Activated naive CD8-positive, alpha-beta T cell (primary cell): ENCODE data around the gene TGIF1.
A peak's percentile ranks its signal among the peaks of the same experiment; 100 is the strongest.

ENCODE experiments used
- H3K27ac Mint-ChIP-seq: one replicate; pipeline ENCODE4 v1.8.0; 2021; ENCODE audit warnings: mixed read lengths
- H3K27me3 Mint-ChIP-seq: one replicate; pipeline ENCODE4 v1.8.0; 2021; ENCODE audit warnings: mixed read lengths
- H3K36me3 Mint-ChIP-seq: one replicate; pipeline ENCODE4 v1.8.0; 2021; ENCODE audit warnings: mixed read lengths
- H3K4me1 Mint-ChIP-seq: one replicate; pipeline ENCODE4 v1.8.0; 2021; ENCODE audit warnings: low read depth, mixed read lengths
- H3K4me3 Mint-ChIP-seq: one replicate; pipeline ENCODE4 v1.8.0; 2021; ENCODE audit warnings: mild to moderate bottlenecking, mixed read lengths
- H3K9me3 Mint-ChIP-seq: one replicate; pipeline ENCODE4 v1.8.0; 2021; ENCODE audit warnings: low read depth, mixed read lengths

TGIF1 gene

GRCh38 chr18:3480827-3481573 lies 31.0 kb downstream of the TGIF1 start:
- Mint-ChIP-seq H3K36me3 (no peaks in the 10 kb centered on the region), H3K4me1 (no peaks in the 10 kb centered on the region), H3K9me3 (no peaks in the 10 kb centered on the region), H3K27me3 (peaks cover 3% of the 10 kb centered on the region), H3K4me3 (no peak overlapping the region), H3K27ac (no peak overlapping the region)

GRCh38 chr18:3481696-3482210 lies 31.8 kb downstream of the TGIF1 start:
- H3K36me3 Mint-ChIP-seq: no peaks in the 10 kb centered on the region
- H3K4me3 Mint-ChIP-seq: no peak overlapping the region
- H3K4me1 Mint-ChIP-seq: no peaks in the 10 kb centered on the region
- peaks cover 3% of the 10 kb centered on the region for H3K27me3 Mint-ChIP-seq
- no peak overlapping the region for H3K27ac Mint-ChIP-seq
- H3K9me3 Mint-ChIP-seq: no peaks in the 10 kb centered on the region

GRCh38 chr18:3482258-3482657 lies 32.3 kb downstream of the TGIF1 start:
- H3K9me3 Mint-ChIP-seq: no peaks in the 10 kb centered on the region
- no peaks in the 10 kb centered on the region for H3K4me1 Mint-ChIP-seq
- peaks cover 3% of the 10 kb centered on the region for H3K27me3 Mint-ChIP-seq
- no peak overlapping the region for H3K4me3 Mint-ChIP-seq
- no peaks in the 10 kb centered on the region for H3K36me3 Mint-ChIP-seq
- H3K27ac Mint-ChIP-seq: no peak overlapping the region

GRCh38 chr18:3485153-3486149 lies 35.5 kb downstream of the TGIF1 start:
- no peaks in the 10 kb centered on the region for H3K36me3 Mint-ChIP-seq
- no peaks in the 10 kb centered on the region for H3K4me1 Mint-ChIP-seq
- no peak overlapping the region for H3K4me3 Mint-ChIP-seq
- H3K9me3 Mint-ChIP-seq: no peaks in the 10 kb centered on the region
- H3K27me3 Mint-ChIP-seq: peaks cover 5% of the 10 kb centered on the region
- no peak overlapping the region for H3K27ac Mint-ChIP-seq

GRCh38 chr18:3486512-3486911 lies 36.5 kb downstream of the TGIF1 start:
- H3K9me3 Mint-ChIP-seq: no peaks in the 10 kb centered on the region
- H3K36me3 Mint-ChIP-seq: no peaks in the 10 kb centered on the region
- peaks cover 5% of the 10 kb centered on the region for H3K27me3 Mint-ChIP-seq
- no peaks in the 10 kb centered on the region for H3K4me1 Mint-ChIP-seq
- H3K4me3 Mint-ChIP-seq: no peak overlapping the region
- H3K27ac Mint-ChIP-seq: no peak overlapping the region

GRCh38 chr18:3489462-3489861 lies 39.5 kb downstream of the TGIF1 start:
- no peaks in the 10 kb centered on the region for H3K36me3 Mint-ChIP-seq
- H3K27me3 Mint-ChIP-seq: peaks cover 2% of the 10 kb centered on the region
- no peak overlapping the region for H3K27ac Mint-ChIP-seq
- peaks cover 4% of the 10 kb centered on the region for H3K4me1 Mint-ChIP-seq
- H3K4me3 Mint-ChIP-seq: no peak overlapping the region
- no peaks in the 10 kb centered on the region for H3K9me3 Mint-ChIP-seq

GRCh38 chr18:3491981-3492555 lies 42.1 kb downstream of the TGIF1 start:
- Mint-ChIP-seq H3K27me3 (peaks cover 2% of the 10 kb centered on the region), H3K27ac (no peak overlapping the region), H3K36me3 (no peaks in the 10 kb centered on the region), H3K4me3 (no peak overlapping the region), H3K4me1 (peaks cover 5% of the 10 kb centered on the region), H3K9me3 (no peaks in the 10 kb centered on the region)

- no peaks in the 10 kb centered on the region for H3K36me3 Mint-ChIP-seq
- H3K27ac Mint-ChIP-seq: no peak overlapping the region
- peaks cover 5% of the 10 kb centered on the region for H3K4me1 Mint-ChIP-seq
- no peak overlapping the region for H3K4me3 Mint-ChIP-seq
- peaks cover 3% of the 10 kb centered on the region for H3K27me3 Mint-ChIP-seq
- no peaks in the 10 kb centered on the region for H3K9me3 Mint-ChIP-seq
These were observed 42.7 kb downstream of the TGIF1 start for GRCh38 chr18:3492721-3493120.

GRCh38 chr18:3493501-3494244 lies 43.7 kb downstream of the TGIF1 start:
- no peak overlapping the region for H3K27ac Mint-ChIP-seq
- no peak overlapping the region for H3K4me3 Mint-ChIP-seq
- H3K9me3 Mint-ChIP-seq: no peaks in the 10 kb centered on the region
- no peaks in the 10 kb centered on the region for H3K36me3 Mint-ChIP-seq
- H3K27me3 Mint-ChIP-seq: peaks cover 12% of the 10 kb centered on the region
- peaks cover 6% of the 10 kb centered on the region for H3K4me1 Mint-ChIP-seq

- H3K4me3 Mint-ChIP-seq: no peak overlapping the region
- H3K4me1 Mint-ChIP-seq: peaks cover 8% of the 10 kb centered on the region
- H3K9me3 Mint-ChIP-seq: no peaks in the 10 kb centered on the region
- H3K36me3 Mint-ChIP-seq: no peaks in the 10 kb centered on the region
- H3K27me3 Mint-ChIP-seq: peaks cover 13% of the 10 kb centered on the region
- H3K27ac Mint-ChIP-seq: no peak overlapping the region
These were observed 44.2 kb downstream of the TGIF1 start for GRCh38 chr18:3494245-3494526.

GRCh38 chr18:3494569-3494968 lies 44.6 kb downstream of the TGIF1 start:
- H3K36me3 Mint-ChIP-seq: no peaks in the 10 kb centered on the region
- no peaks in the 10 kb centered on the region for H3K9me3 Mint-ChIP-seq
- H3K27me3 Mint-ChIP-seq: peaks cover 15% of the 10 kb centered on the region
- H3K4me1 Mint-ChIP-seq: peaks cover 11% of the 10 kb centered on the region
- no peak overlapping the region for H3K4me3 Mint-ChIP-seq
- H3K27ac Mint-ChIP-seq: no peak overlapping the region

- Mint-ChIP-seq H3K36me3 (no peaks in the 10 kb centered on the region), H3K9me3 (no peaks in the 10 kb centered on the region), H3K4me1 (peaks cover 16% of the 10 kb centered on the region), H3K4me3 (no peak overlapping the region), H3K27me3 (peaks cover 19% of the 10 kb centered on the region), H3K27ac (no peak overlapping the region)
These were observed 45.9 kb downstream of the TGIF1 start for GRCh38 chr18:3495691-3496430.

- peaks cover 27% of the 10 kb centered on the region for H3K27me3 Mint-ChIP-seq
- H3K27ac Mint-ChIP-seq: no peak overlapping the region
- peaks cover 19% of the 10 kb centered on the region for H3K4me1 Mint-ChIP-seq
- no peaks in the 10 kb centered on the region for H3K36me3 Mint-ChIP-seq
- H3K9me3 Mint-ChIP-seq: no peaks in the 10 kb centered on the region
- H3K4me3 Mint-ChIP-seq: peak overlapping the region; percentile 80
These were observed 48.9 kb downstream of the TGIF1 start for GRCh38 chr18:3498698-3499471.
